GM21717 (cell line): ENCODE data around the gene TARS3.

Source experiments
- ATAC-seq: cut with Tn5 transposase; IDR thresholded peaks from one replicate; pipeline ENCODE4 v1.9.1; 2021; ENCODE audit warnings: mild to moderate bottlenecking, moderate library complexity; ENCODE audit not compliant: unreplicated experiment

The TARS3 gene

DNA sequence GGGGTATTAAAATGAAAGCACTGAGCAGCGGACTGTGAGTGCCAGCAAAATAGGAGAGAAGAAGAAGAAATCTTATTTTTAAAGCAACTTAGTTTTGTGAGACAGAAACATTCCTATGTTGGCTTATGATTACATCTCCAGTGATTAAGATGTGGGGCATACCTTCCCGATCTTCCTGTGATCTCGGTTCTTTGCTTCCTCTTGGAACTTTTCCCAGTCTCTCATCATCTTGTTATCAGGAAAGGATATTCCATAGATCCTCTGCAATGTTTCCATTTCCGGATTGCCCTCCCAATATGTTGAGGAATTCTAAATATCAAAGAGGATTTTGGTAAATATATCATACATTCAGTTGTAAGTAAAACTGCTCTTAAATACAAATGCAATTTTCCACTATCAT lies 22.2 kb downstream of the TARS3 start:
- ATAC-seq: no peak

DNA sequence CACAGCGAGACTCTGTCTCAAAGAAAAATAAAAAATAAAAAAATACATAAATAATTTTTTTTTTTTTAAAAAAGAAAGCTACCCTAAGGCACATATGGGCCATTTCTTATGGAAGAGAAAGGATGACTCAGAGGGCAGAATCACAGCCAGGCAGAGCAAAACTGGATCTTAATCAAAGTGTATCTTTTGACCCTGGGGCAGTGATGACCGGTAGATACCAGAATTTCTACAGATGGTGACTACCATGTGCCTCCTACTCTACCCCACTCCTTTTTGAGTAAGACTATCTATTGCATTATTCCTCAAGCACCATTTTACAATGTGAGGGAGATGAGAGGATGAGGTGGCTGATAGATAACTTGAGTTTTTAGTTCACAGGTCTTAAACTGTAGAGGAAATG lies 26.0 kb downstream of the TARS3 start:
- no peak for ATAC-seq

GRCh38 chr15:101697488-101697887 lies 26.8 kb downstream of the TARS3 start:
- ATAC-seq: no peak

DNA sequence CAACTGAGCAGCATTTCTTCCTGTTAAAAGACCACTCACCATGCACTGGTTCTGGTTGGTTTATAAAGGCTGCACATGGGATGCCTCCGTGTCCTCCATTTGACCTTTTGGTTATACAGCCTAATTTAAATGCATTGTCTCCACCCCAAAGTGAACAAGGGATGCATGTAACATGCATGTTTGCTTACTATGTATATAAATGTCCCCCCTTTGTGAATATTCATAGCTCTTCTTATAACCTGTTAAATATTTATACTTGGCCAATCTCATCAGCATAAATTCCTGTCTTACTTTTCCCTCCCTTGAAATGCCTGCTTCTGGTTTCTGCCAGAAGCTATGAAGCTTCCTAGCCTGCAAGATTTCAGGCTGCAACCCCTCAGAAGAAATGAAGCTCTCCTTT lies 27.4 kb downstream of the TARS3 start:
- no peak for ATAC-seq

DNA sequence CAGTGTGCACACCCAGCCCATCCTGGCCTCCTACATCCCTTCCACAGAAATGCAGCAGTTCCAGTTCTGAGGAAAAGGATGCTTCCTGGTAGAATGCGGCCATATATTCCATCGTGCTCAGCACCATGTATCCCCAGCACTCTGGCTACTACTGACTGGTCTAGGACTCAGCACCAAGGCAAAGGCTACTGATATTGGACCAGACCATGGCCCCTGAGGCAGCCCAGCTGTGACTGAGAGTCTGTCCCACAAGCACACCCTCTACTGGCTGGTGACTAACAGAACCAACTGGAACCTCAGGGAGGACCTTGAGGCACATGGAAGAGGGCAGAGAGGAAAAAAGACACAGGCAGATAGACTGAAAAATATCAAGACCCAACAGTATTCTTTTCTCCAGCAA lies 30.0 kb downstream of the TARS3 start:
- no peak for ATAC-seq

DNA sequence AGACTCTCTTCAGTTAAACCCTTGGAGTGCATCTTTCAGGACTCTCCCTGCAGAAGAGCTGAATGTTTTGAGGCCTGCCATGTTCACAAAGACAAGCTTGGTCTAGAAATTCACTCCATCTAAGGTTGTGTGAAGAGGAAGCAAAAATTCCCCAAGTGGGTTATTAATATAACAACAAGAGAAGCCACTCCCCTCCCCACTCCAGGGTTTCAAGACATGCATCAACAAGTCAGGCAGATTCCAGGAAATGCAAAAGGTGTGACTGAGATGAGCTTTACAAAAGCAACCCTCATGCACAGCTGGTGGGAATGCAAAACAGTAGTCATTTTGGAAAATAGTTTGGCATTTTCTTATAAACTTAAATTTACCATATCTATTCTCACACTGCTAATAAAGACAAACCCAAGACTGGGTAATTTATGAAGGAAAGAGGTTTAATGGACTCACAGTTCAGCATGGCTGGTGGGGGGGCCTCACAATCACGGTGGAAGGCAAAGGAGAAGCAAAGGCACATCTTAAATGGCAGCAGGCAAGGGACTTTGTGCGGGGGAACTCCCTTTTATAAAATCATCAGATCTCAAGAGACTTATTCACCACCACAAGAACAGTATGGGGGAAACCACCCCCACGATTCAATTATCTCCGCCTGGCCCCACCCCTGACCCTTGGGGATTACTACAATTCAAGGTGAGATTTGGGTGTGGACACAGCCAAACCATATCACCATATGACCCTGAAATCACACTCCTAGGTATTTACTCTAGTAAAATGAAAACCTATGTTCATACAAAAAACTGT lies 31.3 kb downstream of the TARS3 start:
- ATAC-seq: no peak

DNA sequence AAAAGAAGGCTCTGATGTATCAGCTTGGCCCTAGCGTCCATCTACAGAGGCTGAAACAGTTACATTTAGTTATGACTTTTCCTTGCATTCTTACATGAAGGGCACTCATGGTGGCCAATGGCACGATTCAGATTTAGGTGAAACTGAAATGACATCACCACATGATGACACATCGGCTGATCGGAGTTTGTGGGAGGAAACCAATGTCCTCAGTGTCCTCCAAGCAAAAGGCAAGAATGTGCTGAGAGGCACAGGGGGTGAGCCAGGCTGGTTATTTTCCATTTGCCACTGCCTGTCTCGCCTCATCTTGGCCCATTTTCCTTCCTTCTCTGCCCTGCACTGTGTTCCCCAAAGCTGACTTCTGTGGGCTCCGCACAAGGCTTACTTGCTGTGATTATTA lies 34.4 kb downstream of the TARS3 start:
- ATAC-seq: no peak

DNA sequence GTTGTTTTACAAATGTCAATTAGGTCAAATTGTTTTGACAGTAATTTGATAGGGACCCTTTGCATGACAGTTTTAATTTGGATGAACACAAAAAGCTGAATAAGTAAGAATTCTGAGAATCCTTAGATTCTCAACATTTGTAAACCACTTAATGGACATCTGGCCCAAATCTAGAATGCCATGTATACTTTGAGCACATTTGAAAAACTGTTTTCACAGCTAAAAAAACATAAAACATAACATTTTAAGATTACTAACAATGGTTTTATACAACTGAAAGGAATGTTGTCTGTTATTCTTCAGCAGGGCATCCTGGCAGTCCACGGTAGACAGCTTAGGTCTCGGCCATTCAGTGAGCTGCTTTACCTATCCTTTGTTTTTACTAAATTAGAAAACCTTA lies 37.6 kb downstream of the TARS3 start:
- ATAC-seq: no peak

- no peak for ATAC-seq
These were observed 39.4 kb downstream of the TARS3 start for GRCh38 chr15:101684877-101685276.

- ATAC-seq: no peak
These were observed 39.9 kb downstream of the TARS3 start for GRCh38 chr15:101684384-101684783.

GRCh38 chr15:101679806-101680205 lies 44.5 kb downstream of the TARS3 start:
- ATAC-seq: no peak

DNA sequence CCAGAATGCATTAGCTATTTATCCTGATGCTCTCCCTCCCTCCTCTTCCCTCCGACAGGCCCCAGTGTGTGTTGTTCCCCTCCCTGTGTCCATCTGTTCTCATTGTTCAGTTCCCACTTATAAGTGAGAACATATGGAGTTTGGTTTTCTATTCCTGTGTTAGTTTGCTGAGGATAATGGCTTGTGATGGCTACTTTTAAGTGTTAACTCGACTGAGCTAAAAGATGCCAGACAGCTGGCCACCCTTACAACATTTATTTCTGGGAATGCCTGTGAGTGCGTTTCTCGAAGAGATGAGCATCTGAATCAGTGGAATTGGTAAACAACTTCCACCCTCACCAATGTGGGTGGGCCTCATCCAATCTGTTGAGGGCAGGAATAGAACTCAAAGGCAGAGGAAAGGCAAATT lies 47.3 kb downstream of the TARS3 start:
- ATAC-seq: no peak

GRCh38 chr15:101675796-101676582 lies 48.3 kb downstream of the TARS3 start:
- peak; percentile 66 for ATAC-seq

GRCh38 chr15:101675015-101675414 lies 49.3 kb downstream of the TARS3 start:
- ATAC-seq: no peak

DNA sequence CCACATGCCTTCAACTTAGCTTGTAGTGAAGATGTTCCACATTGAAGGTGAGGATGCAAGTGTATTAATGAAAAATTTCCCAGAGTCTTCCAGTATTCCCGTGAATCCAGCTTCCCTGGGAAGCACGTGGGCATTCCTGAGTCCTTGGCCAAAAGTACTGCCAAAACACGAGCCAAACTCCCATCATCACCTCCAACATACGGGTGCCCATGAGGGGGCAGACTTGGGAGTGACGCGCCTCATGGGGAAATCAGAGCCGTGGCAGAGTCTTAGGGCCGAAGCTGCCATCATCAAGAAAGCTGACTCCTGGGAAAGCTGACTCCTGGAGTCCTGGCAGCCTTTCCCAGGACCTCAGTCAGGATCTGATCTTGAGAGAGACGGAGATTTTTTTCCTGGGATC lies 52.0 kb downstream of the TARS3 start:
- ATAC-seq: no peak

- ATAC-seq: no peak
These were observed 54.5 kb downstream of the TARS3 start for GRCh38 chr15:101669744-101670143.

- ATAC-seq: no peak
These were observed 56.4 kb downstream of the TARS3 start for GRCh38 chr15:101667881-101668280.

GRCh38 chr15:101664303-101664913 lies 59.9 kb downstream of the TARS3 start:
- ATAC-seq: no peak

DNA sequence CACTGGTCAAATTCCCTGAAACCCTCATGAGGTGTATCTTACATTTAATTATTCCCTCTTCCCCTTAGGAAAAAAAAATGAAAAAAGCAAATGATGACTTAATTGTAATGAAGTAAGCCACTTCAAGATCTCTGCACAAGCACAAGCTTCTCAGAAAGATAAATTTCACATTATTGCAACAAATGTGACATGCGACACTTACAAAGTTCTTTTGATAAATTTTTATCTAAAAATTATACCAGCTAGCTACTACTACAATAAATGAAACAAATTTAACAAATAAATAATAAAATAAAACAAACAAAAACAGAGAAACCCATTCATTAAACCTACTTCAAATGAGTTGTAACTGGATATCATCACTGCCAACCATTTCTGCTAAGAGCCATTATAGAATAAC lies 62.1 kb downstream of the TARS3 start:
- ATAC-seq: no peak

DNA sequence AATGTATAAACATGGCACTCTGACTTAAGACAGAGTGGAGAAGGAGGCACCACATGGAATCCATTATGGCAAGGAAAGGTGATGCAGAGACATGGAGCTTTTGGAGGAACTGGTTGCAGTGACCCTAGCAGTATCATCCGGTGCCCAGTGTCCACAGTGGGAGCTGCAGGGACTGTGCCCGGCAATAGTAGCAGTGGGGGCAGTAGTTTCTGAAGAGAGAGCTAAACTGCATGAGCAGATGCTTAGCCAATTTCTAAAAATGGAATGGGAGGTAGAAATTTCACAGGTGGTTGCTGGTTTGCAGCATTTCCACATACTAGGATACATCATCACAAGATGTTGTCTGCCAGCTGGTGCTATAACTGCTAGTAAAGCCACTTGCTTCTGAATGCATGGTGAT lies 64.3 kb downstream of the TARS3 start:
- no peak for ATAC-seq

DNA sequence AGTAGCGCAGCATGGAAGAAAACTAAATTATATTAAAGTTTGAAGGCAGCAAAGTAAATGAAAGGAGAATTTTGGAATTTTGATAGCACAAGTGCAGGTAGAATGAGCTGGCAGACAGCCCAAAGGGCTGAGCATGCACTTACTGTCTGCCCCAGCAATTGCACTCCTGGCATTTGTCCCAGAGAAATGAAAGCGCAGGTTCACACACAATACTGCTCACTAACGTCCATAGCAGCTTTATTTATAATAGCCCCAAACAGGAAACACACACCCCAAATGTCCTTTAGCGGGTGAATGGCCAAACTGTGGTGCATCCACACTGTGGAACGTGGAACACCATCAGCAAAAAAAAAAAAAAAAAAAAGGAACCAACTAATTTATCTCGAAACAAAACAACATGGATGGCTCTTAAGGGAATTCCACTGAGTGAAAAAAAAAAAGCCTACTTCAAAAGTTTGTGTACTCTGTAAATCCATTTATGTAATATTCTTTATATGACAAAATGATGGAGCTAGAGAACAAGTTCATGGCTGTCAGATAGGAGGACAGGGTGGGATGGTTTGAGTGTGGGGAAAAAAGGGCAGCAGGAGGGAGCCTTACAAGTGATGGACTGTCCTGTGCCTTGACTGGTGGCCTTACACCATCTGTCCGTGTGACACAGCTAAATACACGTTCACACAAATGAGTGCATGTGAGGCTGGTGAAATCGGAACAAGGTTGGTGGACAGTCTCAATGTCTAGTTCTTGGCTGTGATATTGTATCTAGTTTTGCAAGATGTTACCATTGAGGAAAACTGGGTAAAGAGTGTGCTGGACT lies 66.1 kb downstream of the TARS3 start:
- no peak for ATAC-seq
